ENCODE results near the gene ITPKA.

The ITPKA gene

DNA sequence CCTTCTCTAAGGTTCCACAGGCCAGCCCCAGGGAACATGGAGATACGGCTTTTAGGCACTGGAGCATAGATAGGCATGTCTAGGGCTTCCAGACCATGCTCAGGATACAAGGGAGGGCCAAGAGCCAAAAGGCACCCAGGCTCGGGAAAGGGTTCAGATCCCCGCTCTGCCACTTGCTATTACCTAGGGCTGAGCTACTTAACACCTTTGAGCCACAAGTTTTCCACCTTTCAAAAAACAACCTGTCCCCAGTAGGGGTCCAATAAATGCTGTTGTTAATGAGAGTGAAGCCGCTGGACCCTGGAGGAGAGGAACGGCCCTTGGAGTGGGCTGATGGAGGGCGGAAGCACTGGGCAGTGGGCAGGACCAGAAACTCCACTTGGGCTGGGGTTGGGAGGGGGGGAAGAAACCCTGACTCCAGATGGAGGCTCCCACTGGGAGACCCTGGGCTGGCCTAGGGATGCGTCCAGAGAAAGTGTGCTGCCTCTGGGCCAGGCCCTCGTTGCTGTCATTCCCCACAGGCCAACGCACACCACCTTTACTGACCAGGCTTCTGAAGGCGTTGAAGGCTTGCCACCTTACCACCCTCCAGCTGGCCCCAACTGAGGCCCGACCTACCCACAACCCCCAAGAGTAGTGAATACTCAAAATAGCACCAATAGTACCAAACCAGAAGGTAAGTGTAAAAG lies 8.6 kb upstream of the ITPKA start:
- DNase-seq (ENCODE audit: low read depth in 1 of 2, low spot score in 1 of 2), result no peak
- TF ChIP-seq SPI1 (IDR thresholded peaks at IDR 0.05; ENCODE audit: borderline replicate concordance, low read depth), result no peak
- no peak for TF ChIP-seq GABPA (IDR thresholded peaks at IDR 0.05; ENCODE audit: low read depth)
- no peak for TF ChIP-seq POLR2AphosphoS5 (IDR thresholded peaks at IDR 0.05; ENCODE audit: low read depth)
- Histone ChIP-seq H3K27ac (replicated peaks) (no peak overlapping the region), H3K4me3 (replicated peaks; ENCODE audit: insufficient read depth, low read length) (no peak overlapping the region), H3K27me3 (ENCODE audit: insufficient read depth, poor library complexity, severe bottlenecking) (no peaks in the 10 kb centered on the region)

- no peak overlapping the region for H3K27ac ChIP-seq (replicated peaks)
- TF ChIP-seq CTCF (IDR thresholded peaks at IDR 0.05; ENCODE audit: insufficient read depth, low read length) (no peak), POLR2AphosphoS5 (IDR thresholded peaks at IDR 0.05; ENCODE audit: low read depth) (no peak), SPI1 (IDR thresholded peaks at IDR 0.05; ENCODE audit: borderline replicate concordance, low read depth) (no peak), GABPA (IDR thresholded peaks at IDR 0.05; ENCODE audit: low read depth) (no peak)
- TF ChIP-seq, protein P1, sequence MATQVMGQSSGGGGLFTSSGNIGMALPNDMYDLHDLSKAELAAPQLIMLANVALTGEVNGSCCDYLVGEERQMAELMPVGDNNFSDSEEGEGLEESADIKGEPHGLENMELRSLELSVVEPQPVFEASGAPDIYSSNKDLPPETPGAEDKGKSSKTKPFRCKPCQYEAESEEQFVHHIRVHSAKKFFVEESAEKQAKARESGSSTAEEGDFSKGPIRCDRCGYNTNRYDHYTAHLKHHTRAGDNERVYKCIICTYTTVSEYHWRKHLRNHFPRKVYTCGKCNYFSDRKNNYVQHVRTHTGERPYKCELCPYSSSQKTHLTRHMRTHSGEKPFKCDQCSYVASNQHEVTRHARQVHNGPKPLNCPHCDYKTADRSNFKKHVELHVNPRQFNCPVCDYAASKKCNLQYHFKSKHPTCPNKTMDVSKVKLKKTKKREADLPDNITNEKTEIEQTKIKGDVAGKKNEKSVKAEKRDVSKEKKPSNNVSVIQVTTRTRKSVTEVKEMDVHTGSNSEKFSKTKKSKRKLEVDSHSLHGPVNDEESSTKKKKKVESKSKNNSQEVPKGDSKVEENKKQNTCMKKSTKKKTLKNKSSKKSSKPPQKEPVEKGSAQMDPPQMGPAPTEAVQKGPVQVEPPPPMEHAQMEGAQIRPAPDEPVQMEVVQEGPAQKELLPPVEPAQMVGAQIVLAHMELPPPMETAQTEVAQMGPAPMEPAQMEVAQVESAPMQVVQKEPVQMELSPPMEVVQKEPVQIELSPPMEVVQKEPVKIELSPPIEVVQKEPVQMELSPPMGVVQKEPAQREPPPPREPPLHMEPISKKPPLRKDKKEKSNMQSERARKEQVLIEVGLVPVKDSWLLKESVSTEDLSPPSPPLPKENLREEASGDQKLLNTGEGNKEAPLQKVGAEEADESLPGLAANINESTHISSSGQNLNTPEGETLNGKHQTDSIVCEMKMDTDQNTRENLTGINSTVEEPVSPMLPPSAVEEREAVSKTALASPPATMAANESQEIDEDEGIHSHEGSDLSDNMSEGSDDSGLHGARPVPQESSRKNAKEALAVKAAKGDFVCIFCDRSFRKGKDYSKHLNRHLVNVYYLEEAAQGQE (IDR thresholded peaks at IDR 0.05; ENCODE audit: insufficient replicate concordance, low read depth), result no peak
- no peaks in the 10 kb centered on the region for H3K27me3 ChIP-seq (ENCODE audit: insufficient read depth, poor library complexity, severe bottlenecking)
- no peak overlapping the region for H3K4me3 ChIP-seq (replicated peaks; ENCODE audit: insufficient read depth, low read length)
- no peak for DNase-seq (ENCODE audit: low read depth in 1 of 2, low spot score in 1 of 2)
These were observed 7.4 kb upstream of the ITPKA start for GRCh38 chr15:41486286-41486685.

DNA sequence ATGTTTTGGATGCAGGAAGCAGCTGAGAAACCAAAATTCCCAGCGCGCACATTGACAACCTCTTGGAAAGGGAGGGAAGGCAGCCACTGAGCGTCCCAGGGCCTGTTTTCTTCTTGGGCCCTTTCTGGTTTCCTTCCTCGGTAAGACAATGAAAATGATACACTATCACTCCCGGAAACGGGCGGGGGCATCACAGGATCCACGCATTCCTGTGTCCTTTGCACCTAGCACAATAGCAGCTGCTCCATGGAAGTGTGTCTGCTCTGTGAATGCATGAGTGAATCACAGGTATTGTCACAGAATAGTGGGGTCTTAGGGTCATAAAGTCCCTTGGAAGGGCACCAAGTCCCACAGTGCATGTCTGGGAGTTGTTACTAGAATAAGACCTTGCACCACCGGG lies 6.3 kb upstream of the ITPKA start:
- Histone ChIP-seq H3K27ac (replicated peaks) (no peak overlapping the region), H3K4me3 (replicated peaks; ENCODE audit: insufficient read depth, low read length) (no peak overlapping the region), H3K27me3 (ENCODE audit: insufficient read depth, poor library complexity, severe bottlenecking) (peaks cover 7% of the 10 kb centered on the region)
- DNase-seq (ENCODE audit: low read depth in 1 of 2, low spot score in 1 of 2), result no peak
- TF ChIP-seq GABPA (IDR thresholded peaks at IDR 0.05; ENCODE audit: low read depth), result no peak
- TF ChIP-seq CTCF (IDR thresholded peaks at IDR 0.05; ENCODE audit: insufficient read depth, low read length), result no peak
- no peak for TF ChIP-seq POLR2AphosphoS5 (IDR thresholded peaks at IDR 0.05; ENCODE audit: low read depth)
- no peak for TF ChIP-seq SPI1 (IDR thresholded peaks at IDR 0.05; ENCODE audit: borderline replicate concordance, low read depth)
- TF ChIP-seq, protein P1 (IDR thresholded peaks at IDR 0.05; ENCODE audit: insufficient replicate concordance, low read depth), result no peak

GRCh38 chr15:41487802-41488201 lies 5.9 kb upstream of the ITPKA start:
- no peak overlapping the region for H3K27ac ChIP-seq (replicated peaks)
- no peak overlapping the region for H3K4me3 ChIP-seq (replicated peaks; ENCODE audit: insufficient read depth, low read length)
- TF ChIP-seq, protein P1 (IDR thresholded peaks at IDR 0.05; ENCODE audit: insufficient replicate concordance, low read depth), result no peak
- TF ChIP-seq POLR2AphosphoS5 (IDR thresholded peaks at IDR 0.05; ENCODE audit: low read depth) (no peak), SPI1 (IDR thresholded peaks at IDR 0.05; ENCODE audit: borderline replicate concordance, low read depth) (no peak), GABPA (IDR thresholded peaks at IDR 0.05; ENCODE audit: low read depth) (no peak), CTCF (IDR thresholded peaks at IDR 0.05; ENCODE audit: insufficient read depth, low read length) (no peak)
- H3K27me3 ChIP-seq (ENCODE audit: insufficient read depth, poor library complexity, severe bottlenecking), result peaks cover 9% of the 10 kb centered on the region
- DNase-seq (ENCODE audit: low read depth in 1 of 2, low spot score in 1 of 2), result no peak
